Erythroblast (primary cell): ENCODE data around the gene PHLDA2.

Experiments used
- GATA1 ChIP-seq: IDR thresholded peaks from 2 replicates; pipeline ENCODE4 v1.6.1; 2011; ENCODE audit warnings: low read depth, mild to moderate bottlenecking, control low read depth, low read length, moderate library complexity
- POLR2A ChIP-seq: IDR thresholded peaks from 2 replicates; pipeline ENCODE4 v1.6.1; 2011; ENCODE audit warnings: mild to moderate bottlenecking, low read length

DNA sequence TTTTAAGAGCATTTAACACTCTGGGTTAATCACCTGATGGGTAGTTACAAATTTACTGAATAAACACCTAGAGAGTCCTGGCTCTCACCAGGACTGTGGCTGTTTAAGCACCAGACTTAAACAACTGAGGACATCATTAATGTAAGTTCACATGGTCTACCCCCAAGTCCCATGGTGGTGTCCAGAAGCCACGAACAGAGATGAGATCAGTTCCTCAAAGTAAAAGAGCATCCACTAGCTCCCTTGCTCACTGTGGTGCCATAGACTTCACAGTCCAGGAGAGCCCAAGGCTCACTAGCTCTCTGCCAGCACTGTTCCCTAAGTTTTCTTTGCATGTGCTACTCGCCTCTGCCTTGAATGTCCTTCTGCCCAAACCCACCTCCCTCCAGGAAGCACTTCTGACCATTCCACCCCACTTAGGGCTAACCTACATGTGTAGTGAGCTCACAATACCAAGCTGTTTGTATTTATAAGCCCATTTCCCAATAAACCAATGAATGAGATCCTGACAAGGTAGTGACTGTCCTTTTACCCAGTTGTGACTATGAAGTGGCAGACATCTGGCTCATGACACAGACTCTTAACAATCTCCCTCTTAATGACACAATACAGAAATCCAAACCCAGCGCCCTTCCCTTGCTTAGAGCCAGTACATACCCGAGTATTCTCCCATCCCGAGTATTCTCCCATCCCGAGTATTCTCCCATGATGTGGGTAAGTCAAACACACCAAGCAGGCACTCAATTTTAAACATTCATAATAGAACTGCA lies 47.3 kb upstream of the PHLDA2 start:
- TF ChIP-seq GATA1 = no peak
- TF ChIP-seq POLR2A = no peak
